CD14-positive monocyte (primary cell): ENCODE data around the gene UNC13B. TPM values are rescaled to one million over a fixed set of nuclear protein-coding genes. Genes with fewer than 3 reads are reported as not detected.

Experiments
- DNase-seq, 3 donors: peaks; one replicate each; pipeline ENCODE4 v3.0.0-alpha.2; 2011 to 2022
- H2AFZ ChIP-seq: 2 replicates; pipeline ENCODE4 v1.6.0; 2012; ENCODE audit warnings: mild to moderate bottlenecking, low read depth, low read length, inconsistent platforms; ENCODE audit not compliant: insufficient read depth, poor library complexity, severe bottlenecking
- H3K27ac ChIP-seq, 2 donors: 1 replicate in 1 of 2; 2 replicates in 1 of 2; pipeline ENCODE4 v1.5.1; 2012 to 2013; ENCODE audit warnings: low read length in 2 of 2, control low read depth in 1 of 2, inconsistent platforms in 1 of 2, low read depth in 1 of 2, mild to moderate bottlenecking in 1 of 2
- H3K27me3 ChIP-seq, 2 donors: one replicate each; pipeline versions ENCODE4 v1.6.0 to v1.6.1; 2011 to 2013; ENCODE audit warnings: low read length in 2 of 2; ENCODE audit not compliant: control insufficient read depth in 2 of 2, insufficient read depth in 2 of 2
- H3K36me3 ChIP-seq, 2 donors: replicated peaks in 1 of 2; 1 replicate in 1 of 2; 2 replicates in 1 of 2; pipeline versions ENCODE4 v1.5.1 to v1.6.1; 2012 to 2013; ENCODE audit warnings: low read length in 2 of 2, control low read depth in 1 of 2, inconsistent platforms in 1 of 2, mild to moderate bottlenecking in 1 of 2; ENCODE audit not compliant: insufficient read depth in 2 of 2, control insufficient read depth in 1 of 2
- H3K4me1 ChIP-seq, 2 donors: 1 replicate in 1 of 2; 2 replicates in 1 of 2; pipeline versions ENCODE4 v1.5.1 to v1.6.1; 2012 to 2013; ENCODE audit warnings: low read length in 2 of 2, control low read depth in 1 of 2, inconsistent platforms in 1 of 2, mild to moderate bottlenecking in 1 of 2, moderate library complexity in 1 of 2; ENCODE audit not compliant: insufficient read depth in 2 of 2, control insufficient read depth in 1 of 2
- H3K4me2 ChIP-seq: replicated peaks from 2 replicates; pipeline ENCODE3; 2012; ENCODE audit warnings: low read length, moderate library complexity, mild to moderate bottlenecking; ENCODE audit not compliant: poor library complexity, severe bottlenecking; ENCODE audit errors: extremely low read depth
- H3K4me3 ChIP-seq, 3 experiments: fragments of 200-600 bp in 1 of 3; sonication (generic) in 1 of 3; replicated peaks in 1 of 3; 1 replicate in 2 of 3; 2 replicates in 1 of 3; pipeline ENCODE4 v1.5.1; 2011 to 2013; ENCODE audit warnings: low read length in 3 of 3, mild to moderate bottlenecking in 3 of 3, control low read depth in 2 of 3, low read depth in 2 of 3, inconsistent platforms in 1 of 3, moderate library complexity in 1 of 3
- H3K79me2 ChIP-seq: 2 replicates; pipeline ENCODE4 v1.6.0; 2012; ENCODE audit warnings: mild to moderate bottlenecking, control low read depth, inconsistent platforms, low read length, moderate library complexity; ENCODE audit not compliant: insufficient read depth
- H3K9ac ChIP-seq: 2 replicates; pipeline ENCODE4 v1.6.0; 2017; ENCODE audit warnings: low read length, mild to moderate bottlenecking; ENCODE audit not compliant: insufficient read depth, poor library complexity, severe bottlenecking
- H3K9me3 ChIP-seq, 2 donors: replicated peaks in 1 of 2; 1 replicate in 1 of 2; 2 replicates in 1 of 2; pipeline versions ENCODE4 v1.5.1 to v1.6.1; 2012 to 2013; ENCODE audit warnings: low read length in 2 of 2, control low read depth in 1 of 2; ENCODE audit not compliant: control insufficient read depth in 1 of 2, insufficient read depth in 1 of 2
- H4K20me1 ChIP-seq: 2 replicates; pipeline ENCODE4 v1.6.0; 2012; ENCODE audit warnings: mild to moderate bottlenecking, low read length, control low read depth, moderate library complexity; ENCODE audit not compliant: insufficient read depth
- H3K27ac Mint-ChIP-seq, 7 donors: one replicate each; pipeline ENCODE4 v1.8.0; 2020; ENCODE audit warnings: mild to moderate bottlenecking in 7 of 7, mixed read lengths in 7 of 7, moderate library complexity in 6 of 7, inconsistent platforms in 2 of 7
- H3K27me3 Mint-ChIP-seq, 3 donors: one replicate each; pipeline ENCODE4 v1.8.0; 2021 to 2022; ENCODE audit warnings: low read depth in 3 of 3, mild to moderate bottlenecking in 3 of 3, mixed read lengths in 3 of 3, moderate library complexity in 3 of 3, inconsistent platforms in 1 of 3
- H3K36me3 Mint-ChIP-seq, 2 donors: one replicate each; pipeline ENCODE4 v1.8.0; 2020; ENCODE audit warnings: mixed read lengths in 2 of 2, inconsistent platforms in 1 of 2, mild to moderate bottlenecking in 1 of 2
- H3K4me1 Mint-ChIP-seq: one replicate; pipeline ENCODE4 v1.8.0; 2020; ENCODE audit warnings: mild to moderate bottlenecking, mixed read lengths
- H3K4me3 Mint-ChIP-seq, 2 donors: one replicate each; pipeline ENCODE4 v1.8.0; 2020; ENCODE audit warnings: mild to moderate bottlenecking in 2 of 2, mixed read lengths in 2 of 2, moderate library complexity in 1 of 2
- H3K9me3 Mint-ChIP-seq, 7 donors: one replicate each; pipeline ENCODE4 v1.8.0; 2020 to 2022; ENCODE audit warnings: mixed read lengths in 7 of 7, mild to moderate bottlenecking in 6 of 7, moderate library complexity in 6 of 7, inconsistent platforms in 2 of 7
- CTCF ChIP-seq: fragments of 200-600 bp; IDR thresholded peaks from one replicate; pipeline ENCODE4 v1.8.0; 2022; ENCODE audit warnings: antibody characterized with exemption, mild to moderate bottlenecking
- WGBS: methylation state at CpG from one replicate; pipeline ENCODE4 v1.1.5; 2013; ENCODE audit warnings: missing lambda C conversion rate; ENCODE audit not compliant: insufficient coverage; 5-methylcytosine and 5-hydroxymethylcytosine counted together
- intact Hi-C, 2 donors: fragments of 100-400 bp; cut with micrococcal nuclease; formaldehyde crosslinking; loops; one replicate each; pipeline versions ENCODE4 v1.15.0 to v1.15.1; 2023
- polyA plus RNA-seq, 3 donors: library from polyadenylated mRNA; depleted of rRNA in 1 of 3; unstranded in 2 of 3; stranded (reverse) in 1 of 3; fragments of 300-500 nt in 2 of 3; fragments of >200 nt in 1 of 3; fragmentation: Illumina TruSeq in 2 of 3; gene quantifications; 1 replicate in 2 of 3; 2 replicates in 1 of 3; pipeline ENCODE4 v1.2.3, GENCODE V29; 2012 to 2021

UNC13B gene
- polyA plus RNA-seq, 3 donors = 0.41 to 0.81 (median 0.66) TPM

DNA sequence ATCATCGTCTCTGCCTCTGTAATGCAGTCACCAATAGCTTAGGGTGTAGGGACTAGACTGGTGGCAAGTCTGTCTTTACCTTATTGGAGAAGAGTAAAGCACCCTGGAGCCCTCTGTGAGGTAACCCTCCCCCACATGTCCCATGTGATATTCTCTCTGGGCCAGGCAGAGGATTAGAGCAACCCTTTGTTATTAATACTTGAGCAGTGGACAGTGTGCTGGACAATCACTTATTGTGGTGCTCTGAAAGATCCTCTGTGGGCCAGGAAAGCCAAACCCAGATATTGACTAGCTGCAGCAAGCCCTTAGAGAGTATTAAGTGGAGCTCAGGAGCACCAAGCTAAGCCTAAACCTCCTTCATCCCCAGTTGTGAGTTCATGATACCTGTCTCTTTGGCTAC lies 188.4 kb downstream of the UNC13B start:
- H3K4me1 ChIP-seq = no peaks in the 10 kb centered on the region
- no peak overlapping the region for H2AFZ ChIP-seq
- H3K4me3 ChIP-seq = no peak overlapping the region
- no peaks in the 10 kb centered on the region for H3K27me3 ChIP-seq
- no peak for TF ChIP-seq CTCF
- Mint-ChIP-seq H3K4me3 (no peak overlapping the region), H3K36me3 (no peaks in the 10 kb centered on the region), H3K4me1 (no peaks in the 10 kb centered on the region), H3K9me3 (no peaks in the 10 kb centered on the region), H3K27me3 (no peaks in the 10 kb centered on the region), H3K27ac (no peak overlapping the region)
- H3K27ac ChIP-seq = no peak overlapping the region
- no peaks in the 10 kb centered on the region for H3K79me2 ChIP-seq
- H3K36me3 ChIP-seq = no peaks in the 10 kb centered on the region
- H3K9me3 ChIP-seq = no peaks in the 10 kb centered on the region
- no peak for DNase-seq
- no peaks in the 10 kb centered on the region for H4K20me1 ChIP-seq
- H3K4me2 ChIP-seq = no peak overlapping the region
- no peak overlapping the region for H3K9ac ChIP-seq
- intact Hi-C loops = no loop called here
- WGBS = no CpG with 5 or more reads among the region's 1 CpG

DNA sequence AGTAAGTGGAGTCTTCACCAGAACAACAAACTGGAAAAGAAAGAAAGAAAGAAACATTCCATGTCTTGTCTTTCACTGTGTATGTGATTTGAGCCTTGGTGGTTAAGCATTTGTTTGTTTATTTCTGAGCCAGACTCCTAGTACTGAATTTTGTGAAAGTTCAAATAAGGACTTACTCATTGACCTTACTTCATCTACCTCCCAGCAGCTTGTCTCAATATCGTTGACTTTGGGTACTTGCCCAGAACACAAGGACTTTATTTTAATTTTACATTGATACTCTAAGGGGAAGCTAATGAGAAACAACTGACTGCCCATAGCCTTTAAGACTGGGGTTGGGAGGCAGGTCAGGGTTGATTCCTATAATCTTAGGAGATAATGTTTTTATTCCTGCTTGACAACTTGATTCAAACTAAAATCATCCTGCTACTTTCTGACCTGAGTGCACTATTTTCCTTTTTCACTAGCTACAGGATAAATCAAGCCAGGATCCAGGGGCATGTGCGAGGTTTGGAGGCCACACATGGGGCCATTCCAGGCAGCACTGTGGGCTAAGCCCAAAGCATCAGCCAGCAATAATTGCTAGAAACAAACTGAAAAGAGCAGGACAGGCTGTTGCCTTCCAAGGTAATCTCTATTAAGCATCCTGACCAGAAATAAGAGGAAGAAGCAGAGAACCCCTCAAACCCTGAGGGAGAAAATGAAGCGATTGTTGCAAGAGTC lies 189.2 kb downstream of the UNC13B start:
- DNase-seq = no peak
- TF ChIP-seq CTCF = no peak
- H3K4me3 ChIP-seq = no peak overlapping the region
- H3K36me3 Mint-ChIP-seq = no peaks in the 10 kb centered on the region
- H3K36me3 ChIP-seq = no peaks in the 10 kb centered on the region
- no peaks in the 10 kb centered on the region for H3K9me3 ChIP-seq
- H2AFZ ChIP-seq = no peak overlapping the region
- H3K9ac ChIP-seq = no peak overlapping the region
- H3K4me1 Mint-ChIP-seq = no peaks in the 10 kb centered on the region
- no peaks in the 10 kb centered on the region for H4K20me1 ChIP-seq
- no peaks in the 10 kb centered on the region for H3K27me3 ChIP-seq
- H3K27me3 Mint-ChIP-seq = no peaks in the 10 kb centered on the region
- H3K27ac Mint-ChIP-seq = no peak overlapping the region
- H3K9me3 Mint-ChIP-seq = no peaks in the 10 kb centered on the region
- H3K27ac ChIP-seq = no peak overlapping the region
- H3K79me2 ChIP-seq = no peaks in the 10 kb centered on the region
- H3K4me2 ChIP-seq = no peak overlapping the region
- H3K4me1 ChIP-seq = no peaks in the 10 kb centered on the region
- 100% methylated on average over 1 of the region's 3 CpGs for WGBS
- no peak overlapping the region for H3K4me3 Mint-ChIP-seq
- intact Hi-C loops = no loop called here
